DND-41 (cell line): Measurements from ENCODE around the gene ACSF3.

Experiments
- EZH2 ChIP-seq: IDR thresholded peaks from 3 replicates; pipeline ENCODE4 v1.6.1; 2012; ENCODE audit warnings: borderline replicate concordance, low read depth, mild to moderate bottlenecking, moderate library complexity, low read length, inconsistent platforms; ENCODE audit not compliant: severe bottlenecking
- TF ChIP-seq, protein P1 (sequence below): IDR thresholded peaks from 2 replicates; pipeline ENCODE4 v1.5.1; 2012; ENCODE audit warnings: borderline replicate concordance, low read length, moderate library complexity, mild to moderate bottlenecking; ENCODE audit not compliant: poor library complexity, severe bottlenecking; ENCODE audit errors: extremely low read depth

DNA sequence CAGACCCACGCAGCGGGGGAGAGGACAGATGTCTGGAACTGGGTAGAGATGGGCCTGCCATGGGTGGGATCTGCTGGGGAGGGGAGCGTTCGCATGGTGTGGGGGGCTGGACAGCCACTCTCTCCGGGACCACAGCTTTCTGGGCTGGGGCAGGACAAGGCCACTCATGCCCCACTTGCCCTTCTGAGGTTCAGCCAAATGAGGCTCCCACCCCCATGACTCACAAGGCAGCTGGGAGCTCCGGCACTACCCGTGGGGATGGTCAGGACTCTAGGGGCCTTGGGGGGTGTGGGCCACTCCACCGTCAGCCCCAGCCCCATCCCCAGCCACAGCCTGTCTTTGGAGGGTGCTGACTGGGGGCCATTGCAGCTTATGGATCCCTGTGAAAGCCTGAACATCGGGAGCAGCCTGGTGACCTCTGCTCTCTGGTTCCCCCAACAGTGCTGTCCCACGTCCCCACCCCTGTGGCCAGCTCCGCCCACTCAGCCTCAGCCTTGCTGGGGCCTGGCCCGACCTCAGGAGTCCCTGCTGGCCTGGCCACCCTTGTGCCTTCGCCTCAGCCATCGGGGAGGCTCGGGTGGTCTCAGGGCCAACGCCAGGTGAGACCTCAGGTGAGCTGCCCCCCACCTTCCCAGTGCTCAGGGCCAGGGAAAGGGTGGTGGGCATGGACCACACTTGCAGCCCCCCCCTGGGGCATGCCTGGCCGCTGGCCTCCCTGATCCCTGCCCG lies 73.2 kb downstream of the ACSF3 start:
- TF ChIP-seq EZH2, result no peak
- TF ChIP-seq, protein P1, sequence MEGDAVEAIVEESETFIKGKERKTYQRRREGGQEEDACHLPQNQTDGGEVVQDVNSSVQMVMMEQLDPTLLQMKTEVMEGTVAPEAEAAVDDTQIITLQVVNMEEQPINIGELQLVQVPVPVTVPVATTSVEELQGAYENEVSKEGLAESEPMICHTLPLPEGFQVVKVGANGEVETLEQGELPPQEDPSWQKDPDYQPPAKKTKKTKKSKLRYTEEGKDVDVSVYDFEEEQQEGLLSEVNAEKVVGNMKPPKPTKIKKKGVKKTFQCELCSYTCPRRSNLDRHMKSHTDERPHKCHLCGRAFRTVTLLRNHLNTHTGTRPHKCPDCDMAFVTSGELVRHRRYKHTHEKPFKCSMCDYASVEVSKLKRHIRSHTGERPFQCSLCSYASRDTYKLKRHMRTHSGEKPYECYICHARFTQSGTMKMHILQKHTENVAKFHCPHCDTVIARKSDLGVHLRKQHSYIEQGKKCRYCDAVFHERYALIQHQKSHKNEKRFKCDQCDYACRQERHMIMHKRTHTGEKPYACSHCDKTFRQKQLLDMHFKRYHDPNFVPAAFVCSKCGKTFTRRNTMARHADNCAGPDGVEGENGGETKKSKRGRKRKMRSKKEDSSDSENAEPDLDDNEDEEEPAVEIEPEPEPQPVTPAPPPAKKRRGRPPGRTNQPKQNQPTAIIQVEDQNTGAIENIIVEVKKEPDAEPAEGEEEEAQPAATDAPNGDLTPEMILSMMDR, result no peak
